ENCODE measurements around the gene CCDC9B. TPM values are rescaled to one million over a fixed set of nuclear protein-coding genes. Genes with fewer than 3 reads are reported as not detected.

CCDC9B gene
- total RNA-seq, 1 donor: 23.9 TPM

DNA sequence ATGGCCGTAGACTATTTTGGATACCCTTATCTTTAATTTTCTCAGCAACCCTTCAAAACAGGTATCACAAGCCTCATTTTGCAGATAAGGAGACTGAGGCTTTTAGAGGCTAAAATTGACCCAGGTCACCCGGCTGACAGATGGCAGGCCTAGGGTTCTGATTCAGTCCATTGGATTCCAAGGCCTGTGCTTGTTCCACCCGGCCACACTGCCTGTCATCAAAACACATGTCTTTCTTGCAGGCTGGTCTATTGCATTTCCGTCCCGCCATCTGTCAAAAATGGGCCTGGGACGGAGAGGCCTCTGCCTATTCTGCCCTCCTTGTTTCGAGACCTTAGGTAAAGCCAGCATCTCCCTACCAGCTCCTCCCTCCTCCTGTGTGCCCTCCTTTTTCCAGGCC is 9.1 kb downstream of the CCDC9B start:
- Histone ChIP-seq H2AFZ (ENCODE audit: low read length) (no peak overlapping the region), H3K36me3 (ENCODE audit: insufficient read depth, low read length) (peaks cover 24% of the 10 kb centered on the region), H3K9me3 (ENCODE audit: low read depth, low read length) (no peaks in the 10 kb centered on the region), H4K20me1 (ENCODE audit: insufficient read depth, low read length) (no peaks in the 10 kb centered on the region), H3K79me2 (ENCODE audit: insufficient read depth, low read length) (peaks cover 15% of the 10 kb centered on the region), H3K4me3 (ENCODE audit: insufficient read depth, low read length) (no peak overlapping the region), H3K4me1 (ENCODE audit: insufficient read depth, low read length) (peaks cover 59% of the 10 kb centered on the region), H3K27me3 (ENCODE audit: insufficient read depth, low read length) (no peaks in the 10 kb centered on the region), H3K4me2 (ENCODE audit: insufficient read depth, low read length) (no peak overlapping the region), H3K27ac (ENCODE audit: low read depth, low read length) (no peak overlapping the region)
- DNase-seq (ENCODE audit: insufficient read length, low spot score, missing footprints): no peak
- TF ChIP-seq CTCF (IDR thresholded peaks at IDR 0.05; ENCODE audit: extremely low read depth, low read depth, low read length): no peak

- H3K27ac ChIP-seq (ENCODE audit: low read depth, low read length): no peak overlapping the region
Observed at GRCh38 chr15:40331026-40331425, 9.7 kb downstream of the CCDC9B start.

GRCh38 chr15:40330368-40330836 is 10.3 kb downstream of the CCDC9B start:
- no peaks in the 10 kb centered on the region for H3K9me3 ChIP-seq (ENCODE audit: low read depth, low read length)
- DNase-seq (ENCODE audit: insufficient read length, low spot score, missing footprints): peak; percentile 31
- no peak overlapping the region for H2AFZ ChIP-seq (ENCODE audit: low read length)
- peak overlapping the region; percentile 55 for H3K27ac ChIP-seq (ENCODE audit: low read depth, low read length)
- H3K79me2 ChIP-seq (ENCODE audit: insufficient read depth, low read length): peaks cover 27% of the 10 kb centered on the region
- peaks cover 65% of the 10 kb centered on the region for H3K4me1 ChIP-seq (ENCODE audit: insufficient read depth, low read length)
- H3K36me3 ChIP-seq (ENCODE audit: insufficient read depth, low read length): peaks cover 28% of the 10 kb centered on the region
- H4K20me1 ChIP-seq (ENCODE audit: insufficient read depth, low read length): peaks cover 2% of the 10 kb centered on the region
- H3K27me3 ChIP-seq (ENCODE audit: insufficient read depth, low read length): no peaks in the 10 kb centered on the region
- TF ChIP-seq CTCF (IDR thresholded peaks at IDR 0.05; ENCODE audit: extremely low read depth, low read depth, low read length): no peak
- no peak overlapping the region for H3K4me2 ChIP-seq (ENCODE audit: insufficient read depth, low read length)
- H3K4me3 ChIP-seq (ENCODE audit: insufficient read depth, low read length): no peak overlapping the region

More at GRCh38 chr15:40331026-40331425, 9.7 kb downstream of the CCDC9B start:
- Histone ChIP-seq H3K4me2 (ENCODE audit: insufficient read depth, low read length) (no peak overlapping the region), H3K9me3 (ENCODE audit: low read depth, low read length) (no peaks in the 10 kb centered on the region), H3K27me3 (ENCODE audit: insufficient read depth, low read length) (no peaks in the 10 kb centered on the region), H3K4me3 (ENCODE audit: insufficient read depth, low read length) (no peak overlapping the region), H2AFZ (ENCODE audit: low read length) (no peak overlapping the region), H4K20me1 (ENCODE audit: insufficient read depth, low read length) (no peaks in the 10 kb centered on the region), H3K4me1 (ENCODE audit: insufficient read depth, low read length) (peaks cover 60% of the 10 kb centered on the region), H3K79me2 (ENCODE audit: insufficient read depth, low read length) (peaks cover 21% of the 10 kb centered on the region), H3K36me3 (ENCODE audit: insufficient read depth, low read length) (peaks cover 27% of the 10 kb centered on the region)
- TF ChIP-seq CTCF (IDR thresholded peaks at IDR 0.05; ENCODE audit: extremely low read depth, low read depth, low read length): no peak
- DNase-seq (ENCODE audit: insufficient read length, low spot score, missing footprints): peak; percentile 11

DNA sequence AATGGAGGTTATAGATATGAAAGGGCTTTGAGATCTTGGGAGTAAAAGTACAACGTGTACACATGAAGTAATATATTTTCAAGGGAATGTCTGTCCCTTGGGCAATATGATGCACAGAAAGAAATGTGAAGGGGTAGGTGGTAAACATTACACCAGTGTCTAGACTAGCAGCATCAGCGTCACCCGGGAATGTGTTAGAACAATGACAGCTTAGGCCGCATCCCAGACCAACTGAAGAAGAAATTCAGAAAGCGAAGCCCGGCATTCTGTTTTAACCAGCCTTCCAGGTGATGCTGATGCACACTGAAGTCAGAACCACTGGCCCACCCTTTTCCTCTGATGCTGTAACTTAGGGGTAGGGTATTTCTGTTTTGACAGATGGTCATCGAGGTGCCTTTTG is 10.9 kb downstream of the CCDC9B start:
- TF ChIP-seq CTCF (IDR thresholded peaks at IDR 0.05; ENCODE audit: extremely low read depth, low read depth, low read length): no peak
- H3K27ac ChIP-seq (ENCODE audit: low read depth, low read length): peak overlapping the region; percentile 55
- H3K27me3 ChIP-seq (ENCODE audit: insufficient read depth, low read length): no peaks in the 10 kb centered on the region
- H3K4me2 ChIP-seq (ENCODE audit: insufficient read depth, low read length): no peak overlapping the region
- no peaks in the 10 kb centered on the region for H3K9me3 ChIP-seq (ENCODE audit: low read depth, low read length)
- no peak overlapping the region for H3K4me3 ChIP-seq (ENCODE audit: insufficient read depth, low read length)
- no peak for DNase-seq (ENCODE audit: insufficient read length, low spot score, missing footprints)
- H3K4me1 ChIP-seq (ENCODE audit: insufficient read depth, low read length): peaks cover 71% of the 10 kb centered on the region
- H3K79me2 ChIP-seq (ENCODE audit: insufficient read depth, low read length): peaks cover 33% of the 10 kb centered on the region
- peaks cover 7% of the 10 kb centered on the region for H4K20me1 ChIP-seq (ENCODE audit: insufficient read depth, low read length)
- no peak overlapping the region for H2AFZ ChIP-seq (ENCODE audit: low read length)
- peaks cover 23% of the 10 kb centered on the region for H3K36me3 ChIP-seq (ENCODE audit: insufficient read depth, low read length)

All from osteoblast (primary cell).